OCI-M1 (cell line): ENCODE results near the gene PATE2.

Source experiments
- DNase-seq: peaks from one replicate; lab custom pipeline; 2025; lab: John Stamatoyannopoulos, UW

Gene PATE2

GRCh38 chr11:125778728-125779127 is at the start of gene PATE2:
Gene PATE2, minus strand, starts transcription at chr11:125778828. Its CDS starts 55 bp downstream, at chr11:125778773.
- no peak for DNase-seq

- no peak for DNase-seq
Observed at GRCh38 chr11:125807909-125808308, 29.3 kb upstream of the PATE2 start.

- no peak for DNase-seq
Observed at GRCh38 chr11:125802387-125802786, 23.8 kb upstream of the PATE2 start.

GRCh38 chr11:125799808-125800207 is 21.2 kb upstream of the PATE2 start:
- no peak for DNase-seq

GRCh38 chr11:125797641-125798040 is 19.0 kb upstream of the PATE2 start:
- no peak for DNase-seq

GRCh38 chr11:125790825-125791224 is 12.2 kb upstream of the PATE2 start:
- no peak for DNase-seq

GRCh38 chr11:125787827-125788226 is 9.2 kb upstream of the PATE2 start, which contains the start of gene PATE3:
Gene PATE3, plus strand, starts transcription at chr11:125788127. Its CDS starts 25 bp downstream, at chr11:125788152.
- DNase-seq: no peak

GRCh38 chr11:125784678-125785077 is 6.0 kb upstream of the PATE2 start:
- DNase-seq: no peak

- DNase-seq: no peak
Observed at GRCh38 chr11:125777309-125777708, 1.3 kb downstream of the PATE2 start.

- DNase-seq: no peak
Observed at GRCh38 chr11:125773516-125773915, 5.1 kb downstream of the PATE2 start.

GRCh38 chr11:125772834-125773505 is 5.7 kb downstream of the PATE2 start:
- no peak for DNase-seq

GRCh38 chr11:125770583-125770982 is 8.0 kb downstream of the PATE2 start:
- no peak for DNase-seq

GRCh38 chr11:125768336-125769046 is 10.1 kb downstream of the PATE2 start:
- DNase-seq: no peak

- DNase-seq: no peak
Observed at GRCh38 chr11:125766251-125766650, 12.4 kb downstream of the PATE2 start.

GRCh38 chr11:125763483-125763882 is 15.1 kb downstream of the PATE2 start:
- no peak for DNase-seq

- no peak for DNase-seq
Observed at GRCh38 chr11:125762445-125762844, 16.2 kb downstream of the PATE2 start.

- no peak for DNase-seq
Observed at GRCh38 chr11:125756050-125756449, 22.6 kb downstream of the PATE2 start.

- no peak for DNase-seq
Observed at GRCh38 chr11:125750629-125751028, 28.0 kb downstream of the PATE2 start.

- DNase-seq: no peak
Observed at GRCh38 chr11:125745979-125746378, 32.6 kb downstream of the PATE2 start, which contains the start of gene PATE1. Gene PATE1, plus strand, starts transcription at chr11:125746279. Its CDS starts 26 bp downstream, at chr11:125746305.

GRCh38 chr11:125743681-125744080 is 34.9 kb downstream of the PATE2 start:
- no peak for DNase-seq

- no peak for DNase-seq
Observed at GRCh38 chr11:125740617-125741016, 38.0 kb downstream of the PATE2 start.

- no peak for DNase-seq
Observed at GRCh38 chr11:125728969-125729368, 49.7 kb downstream of the PATE2 start.
